GM21528 (cell line): ENCODE results near the gene SERPINH1.

Source experiments
- ATAC-seq: cut with Tn5 transposase; IDR thresholded peaks from one replicate; pipeline ENCODE4 v1.9.1; 2021; ENCODE audit warnings: mild to moderate bottlenecking, moderate library complexity; ENCODE audit not compliant: unreplicated experiment, low FRiP score

The SERPINH1 gene

DNA sequence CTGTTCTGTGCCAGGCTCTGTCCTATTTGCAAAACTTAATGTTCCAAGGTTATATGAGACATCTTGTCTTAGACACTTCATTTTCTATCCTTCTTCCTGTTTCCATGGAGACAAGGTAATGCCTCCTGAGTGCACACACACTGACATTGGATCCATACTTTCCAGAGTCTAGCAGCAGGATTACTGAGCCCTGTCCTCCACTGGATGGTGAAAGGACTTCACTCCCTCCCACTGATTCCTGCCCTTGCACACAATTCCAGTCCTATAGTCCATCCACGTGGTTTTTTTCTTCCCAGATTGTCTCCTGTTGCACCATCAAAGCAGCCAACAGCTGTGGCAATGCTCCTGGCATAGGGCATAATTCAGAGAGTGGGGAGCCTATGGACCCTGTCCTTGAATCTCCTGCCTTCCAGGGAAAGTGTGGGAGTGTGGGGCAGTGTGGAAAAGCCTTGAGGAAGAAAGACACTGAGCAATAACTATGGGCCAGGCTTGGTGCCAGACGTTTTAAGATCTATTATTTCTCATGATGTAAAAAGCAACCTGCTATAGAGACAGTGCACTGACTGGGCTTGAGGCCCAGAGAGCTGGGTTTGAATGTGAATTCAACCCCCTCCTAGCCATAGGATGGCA lies 31.3 kb downstream of the SERPINH1 start:
- no peak for ATAC-seq

DNA sequence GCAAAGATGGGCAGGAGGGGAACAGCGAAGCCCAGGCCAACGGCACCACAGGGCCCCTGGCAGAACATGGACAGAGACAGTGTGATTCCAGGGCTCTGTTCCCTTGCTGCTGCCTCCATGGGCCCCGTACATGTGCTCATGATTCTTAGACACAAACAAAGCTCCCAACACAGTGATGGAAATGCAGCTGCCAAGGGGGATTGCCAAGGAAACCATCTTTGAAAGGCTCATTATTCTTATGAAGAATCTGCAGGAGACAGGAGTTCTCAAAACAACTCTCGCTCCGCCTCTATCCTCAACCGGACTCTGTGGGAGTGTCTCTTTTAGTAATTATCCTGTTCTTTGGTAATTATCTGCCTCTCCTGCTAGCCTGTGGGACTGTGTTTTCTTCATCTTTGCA lies 32.2 kb downstream of the SERPINH1 start:
- no peak for ATAC-seq

DNA sequence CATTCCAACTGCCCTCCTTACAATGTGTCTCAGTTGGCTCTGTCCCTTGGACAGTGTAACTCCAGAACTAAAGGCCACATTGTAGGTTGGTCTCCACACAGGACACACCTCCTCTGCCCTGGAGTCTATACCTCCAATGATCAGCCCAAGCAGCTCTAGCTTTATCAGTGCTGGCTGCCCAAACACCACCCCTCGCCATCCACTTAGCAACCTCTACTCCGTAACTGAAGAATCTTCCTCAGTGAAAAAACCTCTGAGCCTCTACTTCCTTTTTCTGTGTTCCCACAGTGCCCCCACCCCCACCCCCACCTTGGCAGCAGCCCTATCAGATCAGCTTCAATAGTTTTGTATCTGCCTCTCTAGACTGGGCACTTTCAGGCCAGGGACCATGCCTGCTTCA lies 33.4 kb downstream of the SERPINH1 start:
- no peak for ATAC-seq

DNA sequence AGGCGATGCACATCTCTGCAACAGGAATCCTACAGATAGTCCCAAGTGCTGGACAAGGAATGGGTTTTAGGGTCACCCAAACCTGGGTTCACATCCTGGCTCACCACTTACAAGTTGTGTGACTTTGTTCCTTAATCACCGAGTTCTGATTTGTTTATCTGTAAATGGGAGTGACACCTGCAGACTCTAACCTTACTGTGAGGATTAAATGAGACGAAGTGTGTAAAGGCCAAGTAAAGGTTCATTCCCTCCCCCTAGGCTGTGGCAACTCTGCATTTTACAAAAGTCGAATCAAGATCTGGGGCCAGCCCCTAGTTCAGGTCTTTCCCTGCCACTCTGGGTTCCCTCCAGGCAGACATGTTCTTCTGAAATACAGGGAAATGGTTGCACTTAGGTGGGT lies 34.9 kb downstream of the SERPINH1 start:
- no peak for ATAC-seq

DNA sequence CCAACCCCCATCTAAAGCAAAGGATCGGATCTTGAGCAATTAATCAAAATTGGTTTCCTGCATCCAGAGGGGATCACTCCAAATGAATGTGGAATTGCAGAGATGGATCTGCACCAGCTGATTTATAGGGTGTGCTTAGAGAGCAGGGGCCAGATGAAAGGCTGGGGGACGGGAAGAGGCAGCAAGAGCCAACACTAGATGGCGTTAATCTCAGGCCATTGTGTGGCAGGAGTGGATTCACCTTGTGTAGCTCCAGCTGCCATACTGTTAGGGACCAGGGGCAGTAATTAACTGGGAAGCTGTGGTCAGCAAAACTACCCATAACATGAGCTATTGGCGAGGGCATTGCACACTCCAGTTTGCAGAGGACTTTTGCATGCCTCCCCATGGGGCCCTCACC lies 35.6 kb downstream of the SERPINH1 start:
- no peak for ATAC-seq

DNA sequence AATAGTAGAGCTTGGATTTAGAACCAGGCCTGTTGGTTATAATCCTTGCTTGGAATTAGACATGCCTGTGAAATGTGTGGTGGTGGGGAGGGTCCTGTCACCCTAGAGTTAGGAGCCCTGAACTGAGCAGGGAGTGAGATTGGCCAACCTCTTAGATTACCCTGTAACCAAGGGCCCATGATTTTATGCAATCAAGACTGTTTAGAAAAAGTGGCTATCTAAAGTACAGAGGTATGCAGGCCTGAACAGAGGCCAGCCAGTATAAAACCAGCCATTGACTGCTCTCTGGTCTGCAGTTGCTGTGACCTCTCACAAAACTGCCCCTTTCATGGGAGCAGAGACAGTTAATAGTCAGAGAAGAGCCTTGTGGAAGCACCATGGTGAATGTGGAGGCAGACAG lies 36.2 kb downstream of the SERPINH1 start:
- ATAC-seq, result no peak

DNA sequence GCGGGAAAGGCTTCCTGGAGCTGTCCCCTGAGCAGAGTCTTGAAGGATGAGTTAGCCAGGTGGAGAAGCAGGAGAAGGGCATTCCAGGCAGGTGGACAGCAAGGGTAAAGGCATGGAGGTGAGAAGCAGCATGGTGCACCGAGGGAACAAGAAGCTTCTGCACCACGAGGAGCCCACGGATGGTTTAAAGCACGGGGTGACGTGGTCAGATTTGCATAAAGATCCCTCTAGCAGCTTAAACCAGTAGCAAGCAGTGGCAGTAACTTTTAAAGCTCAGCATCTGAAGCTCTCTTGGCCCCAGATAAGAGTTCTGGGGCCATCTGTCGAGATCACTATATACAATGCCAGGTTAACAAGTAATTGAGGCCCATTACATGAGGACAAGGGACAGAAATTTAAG lies 36.8 kb downstream of the SERPINH1 start:
- ATAC-seq, result no peak

DNA sequence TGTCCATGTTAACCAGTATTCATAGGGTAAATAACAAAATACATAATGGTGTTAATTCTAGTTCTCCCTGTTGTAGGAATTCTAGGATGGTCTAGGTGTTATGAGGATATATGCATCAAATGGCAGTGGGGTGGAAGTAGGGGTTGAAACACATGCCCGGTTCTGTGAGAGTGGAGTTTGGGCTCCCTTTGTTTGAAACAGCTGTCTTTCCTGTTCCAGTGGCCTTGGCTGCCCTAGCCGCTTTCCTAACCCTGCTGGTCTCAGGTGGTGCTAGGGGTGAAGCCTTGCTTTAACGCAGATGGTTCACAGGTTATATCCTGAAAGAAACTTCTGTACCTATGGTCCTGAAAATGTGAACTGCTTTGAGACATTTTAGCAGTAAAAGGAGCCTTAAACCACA lies 38.3 kb downstream of the SERPINH1 start:
- no peak for ATAC-seq

DNA sequence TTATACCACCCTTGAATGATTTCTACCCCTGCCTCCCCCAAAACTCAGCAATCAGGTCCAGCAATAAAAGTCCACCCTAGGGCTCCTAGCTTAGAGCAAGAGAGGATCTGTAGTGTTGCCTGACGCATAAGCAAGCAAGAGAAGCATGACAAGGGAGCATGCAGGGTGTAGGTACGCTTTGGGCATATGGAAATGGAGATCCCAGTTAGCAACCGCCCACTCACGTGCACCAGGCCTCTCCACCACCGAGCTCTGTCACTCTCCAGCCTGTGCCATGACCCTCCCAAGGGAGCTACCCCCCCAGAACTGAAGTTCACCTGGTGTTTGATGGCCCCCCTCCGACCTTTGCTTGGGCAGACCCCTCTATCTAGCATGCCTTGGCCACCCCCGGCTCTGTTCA lies 39.4 kb downstream of the SERPINH1 start:
- no peak for ATAC-seq

DNA sequence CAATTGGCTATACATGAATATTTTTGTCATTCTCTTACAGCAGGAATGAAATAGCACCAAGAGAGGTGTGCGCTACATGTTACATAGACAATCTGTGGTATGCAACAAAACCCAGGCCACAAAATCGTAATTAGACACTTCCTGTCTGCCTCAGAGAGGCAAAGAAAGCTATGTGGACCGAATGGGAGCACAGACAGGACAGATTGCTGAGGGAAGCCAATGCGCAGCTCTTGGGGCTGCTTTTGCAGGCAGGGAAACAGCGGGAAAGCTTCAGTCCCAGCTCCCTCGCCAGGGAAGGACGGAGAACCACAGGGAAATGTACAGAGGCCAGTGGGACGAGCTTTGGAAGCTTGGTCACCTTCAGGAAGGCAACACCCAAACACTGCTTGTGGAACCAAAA lies 40.9 kb downstream of the SERPINH1 start:
- no peak for ATAC-seq

DNA sequence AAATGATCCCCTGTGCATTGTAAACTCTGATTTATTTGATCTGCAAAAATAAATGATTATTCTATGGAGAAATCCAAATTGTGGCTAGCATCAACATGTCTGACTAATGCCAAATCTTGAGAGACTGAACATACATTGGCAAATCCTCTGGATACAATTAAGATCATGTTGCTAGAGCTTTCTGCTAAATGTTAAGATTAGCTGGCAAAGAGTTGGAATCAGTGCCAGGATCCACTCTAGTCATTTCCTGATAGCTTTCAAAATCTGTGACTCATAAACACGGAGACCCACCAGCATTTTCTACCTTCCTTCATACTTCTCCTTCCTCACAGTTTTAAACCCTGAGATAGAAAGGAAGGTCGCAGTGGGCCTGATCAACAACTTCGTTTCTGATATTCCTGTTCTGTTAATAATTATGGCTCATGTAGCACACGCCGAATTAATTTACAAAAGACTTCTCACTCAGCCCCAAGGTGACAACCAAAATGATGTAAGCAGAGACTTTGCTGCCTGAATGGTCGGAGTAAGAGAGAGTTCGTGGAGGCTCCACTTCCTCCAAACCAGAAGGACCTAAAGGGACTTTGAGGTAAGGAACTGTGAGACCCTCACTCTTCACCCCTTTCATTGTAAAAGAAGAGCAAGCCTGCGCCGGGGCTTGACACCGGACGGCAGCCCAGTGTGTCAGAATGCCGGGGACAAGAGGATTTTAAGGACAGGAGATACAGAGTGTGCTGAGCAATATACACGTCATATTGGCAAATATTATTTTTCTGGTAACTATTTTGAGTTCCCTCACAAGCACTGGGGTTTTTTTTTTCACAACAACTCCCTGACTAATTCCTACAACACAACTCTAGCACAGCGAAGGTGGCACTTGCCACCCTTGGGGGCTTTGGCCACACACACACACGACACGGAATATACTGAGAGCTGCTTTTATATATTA lies 42.0 kb downstream of the SERPINH1 start:
- no peak for ATAC-seq

DNA sequence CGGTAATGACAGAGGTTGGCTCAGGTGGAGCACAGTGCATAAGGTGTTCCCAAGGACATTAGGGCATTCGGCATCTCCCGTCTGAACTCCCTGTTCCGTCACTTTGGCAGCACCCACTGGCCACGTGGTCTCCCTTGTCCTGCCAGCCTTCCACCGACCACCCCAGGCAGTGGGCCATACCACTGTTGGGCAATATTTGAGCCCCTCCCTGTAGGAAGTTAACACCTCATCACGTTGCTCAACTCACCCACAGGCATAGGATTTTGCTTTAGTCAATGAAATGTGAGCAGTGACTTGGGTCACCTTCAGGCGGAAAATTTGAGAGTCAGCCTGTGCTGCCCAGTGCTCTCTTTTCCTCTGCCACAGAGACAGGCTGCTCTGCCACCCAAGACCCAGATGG lies 44.0 kb downstream of the SERPINH1 start:
- ATAC-seq, result no peak

DNA sequence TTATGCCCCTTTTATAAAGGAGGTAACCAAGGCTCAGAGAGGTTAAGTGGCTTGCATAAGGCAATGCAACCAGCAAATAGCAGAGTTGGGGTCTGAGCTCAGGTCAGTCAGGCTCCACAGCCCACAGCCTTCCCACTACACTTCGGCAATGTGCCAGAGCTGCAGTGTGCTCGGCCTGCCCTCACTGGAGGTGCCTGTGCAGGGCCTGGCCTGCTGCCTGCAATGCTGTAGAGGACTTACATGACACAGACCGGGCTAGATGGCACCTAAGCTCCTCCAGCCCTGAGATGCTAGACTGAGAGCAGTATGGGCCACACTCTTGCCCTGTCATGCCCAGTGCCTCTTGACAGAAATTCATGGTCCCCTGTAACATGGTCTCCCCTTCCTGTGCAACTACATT lies 49.8 kb downstream of the SERPINH1 start:
- no peak for ATAC-seq

DNA sequence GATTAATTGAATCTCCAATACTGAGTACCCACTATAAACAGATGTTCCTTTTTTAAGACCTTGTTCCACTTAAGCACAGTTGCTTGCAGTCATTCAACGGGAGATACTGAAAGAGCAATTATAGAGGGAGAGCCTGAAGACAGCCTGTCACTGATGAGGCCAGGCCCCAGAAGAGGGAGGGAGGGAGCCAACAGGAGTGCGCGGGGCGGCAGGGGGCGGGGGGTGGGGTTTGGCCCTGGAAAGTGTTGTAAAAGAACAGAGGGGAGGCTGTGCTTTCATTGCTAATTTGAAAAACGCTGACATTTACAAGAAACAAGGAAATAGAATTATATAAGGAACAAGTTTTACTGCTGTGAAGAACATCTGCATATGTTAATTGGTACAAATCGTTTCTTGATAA lies 53.7 kb downstream of the SERPINH1 start:
- ATAC-seq, result no peak

DNA sequence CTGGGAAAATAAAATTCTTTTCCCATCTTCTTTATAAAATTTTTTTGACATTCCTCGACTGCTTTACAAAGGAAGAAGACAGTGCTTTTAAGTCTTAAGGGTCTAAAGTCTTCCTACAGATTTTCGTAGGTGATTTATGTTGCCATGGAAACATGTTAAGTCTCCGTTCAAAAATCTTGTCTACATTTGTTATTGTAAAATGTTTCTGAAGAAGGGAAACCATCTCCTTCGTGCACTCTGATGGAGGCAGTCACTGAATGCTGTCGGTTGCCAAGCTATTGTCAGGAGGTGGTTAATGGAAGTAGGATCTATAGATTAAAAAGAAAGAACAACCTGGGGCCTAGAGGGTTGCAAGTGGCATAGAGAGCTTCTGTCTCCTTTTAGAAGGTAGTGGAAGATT lies 54.2 kb downstream of the SERPINH1 start:
- no peak for ATAC-seq
